Measurements from ENCODE around the gene SPN. TPM values are rescaled to one million over a fixed set of nuclear protein-coding genes. Genes with fewer than 3 reads are reported as not detected.

Gene SPN
- total RNA-seq, 2 experiments from 2014 or later, result 45.7 to 48.3 TPM

- Histone ChIP-seq H3K9me3 (ENCODE audit: control insufficient read depth in 1 of 2, insufficient read depth in 1 of 2, low read length in 2 of 2) (no peaks in the 10 kb centered on the region), H3K27ac (ENCODE audit: low read depth in 1 of 2, low read length in 2 of 2) (peak overlapping the region; percentile 80 to 82), H3K27me3 (ENCODE audit: control insufficient read depth in 1 of 2, insufficient read depth in 2 of 2, low read length in 2 of 2) (no peaks in the 10 kb centered on the region), H3K36me3 (ENCODE audit: insufficient read depth, low read length) (peaks cover 17% of the 10 kb centered on the region), H3K4me1 (ENCODE audit: insufficient read depth, low read length) (peaks cover 78% of the 10 kb centered on the region), H3K4me3 (ENCODE audit: low read length) (peak overlapping the region; percentile 98)
- no peaks in the 10 kb centered on the region for H3K27me3 Mint-ChIP-seq
- ATAC-seq (ENCODE audit: poor library complexity) (peak; percentile 27), DNase-seq (peak in 10 of 14 experiments; percentile 20 to 82 (median 42))
- intact Hi-C loops (cut with DNase I, micrococcal nuclease), result loop anchor here (2.0 to 10.0 kb wide), 3 partner anchors 16 to 48 kb away; partner anchors contain the start of gene QPRT (in 1 of the 2)
- peak overlapping the region; percentile 98 for H3K4me3 Mint-ChIP-seq
- peaks cover 53% of the 10 kb centered on the region for H3K36me3 Mint-ChIP-seq (ENCODE audit: low read depth)
- POLR2A ChIA-PET, result interaction anchor here (1.0 to 2.1 kb wide), 6 partner anchors 17 to 165 kb away, joined by 3 to 6 read pairs (median 5); partner anchors contain the start of genes C16orf54 and QPRT
- no peaks in the 10 kb centered on the region for H3K9me3 Mint-ChIP-seq
- H3K4me1 Mint-ChIP-seq (ENCODE audit: low read depth), result peaks cover 63% of the 10 kb centered on the region
- CTCF ChIA-PET, result no interaction called here
- H3K27ac Mint-ChIP-seq, result peak overlapping the region; percentile 95
- TF ChIP-seq, protein P1, sequence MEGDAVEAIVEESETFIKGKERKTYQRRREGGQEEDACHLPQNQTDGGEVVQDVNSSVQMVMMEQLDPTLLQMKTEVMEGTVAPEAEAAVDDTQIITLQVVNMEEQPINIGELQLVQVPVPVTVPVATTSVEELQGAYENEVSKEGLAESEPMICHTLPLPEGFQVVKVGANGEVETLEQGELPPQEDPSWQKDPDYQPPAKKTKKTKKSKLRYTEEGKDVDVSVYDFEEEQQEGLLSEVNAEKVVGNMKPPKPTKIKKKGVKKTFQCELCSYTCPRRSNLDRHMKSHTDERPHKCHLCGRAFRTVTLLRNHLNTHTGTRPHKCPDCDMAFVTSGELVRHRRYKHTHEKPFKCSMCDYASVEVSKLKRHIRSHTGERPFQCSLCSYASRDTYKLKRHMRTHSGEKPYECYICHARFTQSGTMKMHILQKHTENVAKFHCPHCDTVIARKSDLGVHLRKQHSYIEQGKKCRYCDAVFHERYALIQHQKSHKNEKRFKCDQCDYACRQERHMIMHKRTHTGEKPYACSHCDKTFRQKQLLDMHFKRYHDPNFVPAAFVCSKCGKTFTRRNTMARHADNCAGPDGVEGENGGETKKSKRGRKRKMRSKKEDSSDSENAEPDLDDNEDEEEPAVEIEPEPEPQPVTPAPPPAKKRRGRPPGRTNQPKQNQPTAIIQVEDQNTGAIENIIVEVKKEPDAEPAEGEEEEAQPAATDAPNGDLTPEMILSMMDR (IDR thresholded peaks at IDR 0.05), result no peak
Observed at GRCh38 chr16:29662729-29663015, 375 bp upstream of the SPN start.

DNA sequence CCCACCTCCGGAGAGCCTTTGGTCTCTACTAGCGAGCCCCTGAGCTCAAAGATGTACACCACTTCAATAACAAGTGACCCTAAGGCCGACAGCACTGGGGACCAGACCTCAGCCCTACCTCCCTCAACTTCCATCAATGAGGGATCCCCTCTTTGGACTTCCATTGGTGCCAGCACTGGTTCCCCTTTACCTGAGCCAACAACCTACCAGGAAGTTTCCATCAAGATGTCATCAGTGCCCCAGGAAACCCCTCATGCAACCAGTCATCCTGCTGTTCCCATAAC, 702 bp downstream of the SPN start:
- Mint-ChIP-seq H3K27me3 (no peaks in the 10 kb centered on the region), H3K27ac (peak overlapping the region; percentile 95), H3K4me1 (ENCODE audit: low read depth) (peaks cover 66% of the 10 kb centered on the region), H3K4me3 (peak overlapping the region; percentile 98), H3K9me3 (no peaks in the 10 kb centered on the region), H3K36me3 (ENCODE audit: low read depth) (peaks cover 56% of the 10 kb centered on the region)
- peaks cover 88% of the 10 kb centered on the region for H3K4me1 ChIP-seq (ENCODE audit: insufficient read depth, low read length)
- TF ChIP-seq, protein P1 (IDR thresholded peaks at IDR 0.05), result no peak
- DNase-seq (peak in 3 of 14 experiments; percentile 10 to 47 (median 29)), ATAC-seq (ENCODE audit: poor library complexity) (peak; percentile 2)
- ChIA-PET CTCF (no interaction called here), POLR2A (interaction anchor here (0.7 to 2.1 kb wide), 6 partner anchors 16 to 164 kb away, joined by 3 to 6 read pairs (median 4); partner anchors contain the start of genes C16orf54 and QPRT)
- H3K27me3 ChIP-seq (ENCODE audit: control insufficient read depth in 1 of 2, insufficient read depth in 2 of 2, low read length in 2 of 2), result no peaks in the 10 kb centered on the region
- H3K36me3 ChIP-seq (ENCODE audit: insufficient read depth, low read length), result peaks cover 25% of the 10 kb centered on the region
- peak overlapping the region; percentile 98 for H3K4me3 ChIP-seq (ENCODE audit: low read length)
- peak overlapping the region; percentile 64 to 88 for H3K27ac ChIP-seq (ENCODE audit: low read depth in 1 of 2, low read length in 2 of 2)
- no peaks in the 10 kb centered on the region for H3K9me3 ChIP-seq (ENCODE audit: control insufficient read depth in 1 of 2, insufficient read depth in 1 of 2, low read length in 2 of 2)
- intact Hi-C loops (cut with DNase I, micrococcal nuclease), result loop anchor here (2.0 to 10.0 kb wide), 3 partner anchors 15 to 49 kb away; partner anchors contain the start of gene QPRT (in 1 of the 2)

GRCh38 chr16:29664091-29664921, 1.3 kb downstream of the SPN start:
- Histone ChIP-seq H3K27ac (ENCODE audit: low read depth in 1 of 2, low read length in 2 of 2) (peak overlapping the region; percentile 64 to 88), H3K36me3 (ENCODE audit: insufficient read depth, low read length) (peaks cover 25% of the 10 kb centered on the region), H3K9me3 (ENCODE audit: control insufficient read depth in 1 of 2, insufficient read depth in 1 of 2, low read length in 2 of 2) (no peaks in the 10 kb centered on the region), H3K27me3 (ENCODE audit: control insufficient read depth in 1 of 2, insufficient read depth in 2 of 2, low read length in 2 of 2) (no peaks in the 10 kb centered on the region), H3K4me1 (ENCODE audit: insufficient read depth, low read length) (peaks cover 86% of the 10 kb centered on the region), H3K4me3 (ENCODE audit: low read length) (peak overlapping the region; percentile 98)
- DNase-seq (peak in 10 of 14 experiments; percentile 26 to 75 (median 46)), ATAC-seq (ENCODE audit: poor library complexity) (peak; percentile 33)
- Mint-ChIP-seq H3K4me3 (peak overlapping the region; percentile 98), H3K4me1 (ENCODE audit: low read depth) (peaks cover 66% of the 10 kb centered on the region), H3K36me3 (ENCODE audit: low read depth) (peaks cover 56% of the 10 kb centered on the region), H3K9me3 (no peaks in the 10 kb centered on the region), H3K27me3 (no peaks in the 10 kb centered on the region), H3K27ac (peak overlapping the region; percentile 95)
- ChIA-PET POLR2A (interaction anchor here (0.7 to 2.1 kb wide), 3 partner anchors 36 to 82 kb away, joined by 3 to 5 read pairs (median 3); partner anchors contain the start of gene C16orf54), CTCF (no interaction called here)
- TF ChIP-seq, protein P1 (IDR thresholded peaks at IDR 0.05), result no peak
- intact Hi-C loops (cut with DNase I, micrococcal nuclease), result loop anchor here in 1 of 2 experiments (10.0 kb wide), 1 partner anchor 50 kb away; no protein-coding TSS in a partner anchor
